Hippocampal formation (tissue), 2 donors: Measurements from ENCODE around the gene STK24.

Experiments used
- DNase-seq, 2 donors: peaks; one replicate each; lab custom pipeline; 2025; lab: John Stamatoyannopoulos, UW

STK24 gene

GRCh38 chr13:98510156-98510509 is 66.8 kb downstream of the STK24 start:
- no peak for DNase-seq

DNA sequence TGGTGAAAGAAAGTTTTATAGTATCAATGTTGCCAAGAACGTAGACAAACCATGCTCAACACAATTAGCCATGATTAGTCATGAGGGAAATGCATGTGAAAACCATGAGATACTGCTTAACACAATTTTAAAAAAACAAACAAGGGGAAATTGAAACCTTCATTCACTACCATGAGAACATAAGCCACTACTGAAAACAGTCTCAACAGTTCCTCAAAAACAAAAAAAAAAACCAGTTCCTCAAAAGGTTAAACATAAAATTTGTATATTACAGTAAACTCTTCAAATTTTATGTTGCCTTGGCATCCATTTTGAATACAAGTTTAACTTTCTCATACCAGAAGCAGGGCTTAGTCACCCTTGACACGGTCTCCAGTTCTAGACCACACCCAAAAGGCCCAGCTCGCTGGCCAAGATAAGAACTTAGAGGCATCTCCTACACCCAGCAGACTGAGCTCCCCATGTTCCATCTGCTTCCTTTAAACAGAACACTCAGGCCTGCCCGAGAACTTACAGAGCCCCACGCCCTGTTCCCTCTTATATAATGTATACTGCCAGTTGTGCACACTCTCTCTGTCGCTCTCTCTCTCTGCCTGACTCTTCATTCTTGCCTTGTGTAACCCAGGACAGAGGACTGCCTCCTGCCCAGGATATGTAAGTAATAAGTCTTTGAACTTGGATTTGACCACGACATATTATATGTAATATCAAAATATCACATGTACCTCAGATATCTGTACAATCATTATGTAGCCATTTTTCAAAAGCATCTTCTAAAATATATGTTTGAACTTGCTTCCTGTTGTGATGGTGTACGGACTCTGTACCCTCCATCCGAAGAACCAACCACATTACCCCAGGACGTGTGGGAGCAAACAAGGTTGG is 67.4 kb downstream of the STK24 start:
- peak in 1 of 2 donors; percentile 34 for DNase-seq

GRCh38 chr13:98508685-98509084 is 68.2 kb downstream of the STK24 start:
- DNase-seq: no peak

- DNase-seq: no peak
These were observed 68.6 kb downstream of the STK24 start for GRCh38 chr13:98508280-98508679.

- DNase-seq: no peak
These were observed 69.6 kb downstream of the STK24 start for GRCh38 chr13:98507282-98507797.

GRCh38 chr13:98506728-98507230 is 70.1 kb downstream of the STK24 start:
- DNase-seq: no peak

DNA sequence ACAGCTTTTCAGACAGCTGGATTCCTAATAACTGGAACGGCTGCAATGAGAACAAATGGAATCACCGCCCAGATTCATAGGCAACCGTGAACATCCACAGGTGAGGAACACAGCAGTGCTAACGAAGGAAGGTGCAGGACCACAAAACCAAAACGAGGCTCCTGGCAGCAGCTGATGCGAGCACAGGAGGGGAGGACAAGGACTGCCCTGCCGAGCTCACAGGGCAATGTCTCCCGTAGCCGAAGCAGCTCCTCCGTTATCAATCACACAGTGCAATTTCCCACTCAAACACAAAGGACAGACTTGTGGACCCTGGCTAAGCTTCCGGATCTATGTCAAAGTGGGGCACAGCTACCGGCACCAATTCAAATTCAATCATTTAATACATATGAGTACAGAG is 70.6 kb downstream of the STK24 start:
- DNase-seq: no peak

GRCh38 chr13:98505217-98505616 is 71.7 kb downstream of the STK24 start:
- no peak for DNase-seq

GRCh38 chr13:98504371-98504963 is 72.4 kb downstream of the STK24 start:
- DNase-seq: no peak

DNA sequence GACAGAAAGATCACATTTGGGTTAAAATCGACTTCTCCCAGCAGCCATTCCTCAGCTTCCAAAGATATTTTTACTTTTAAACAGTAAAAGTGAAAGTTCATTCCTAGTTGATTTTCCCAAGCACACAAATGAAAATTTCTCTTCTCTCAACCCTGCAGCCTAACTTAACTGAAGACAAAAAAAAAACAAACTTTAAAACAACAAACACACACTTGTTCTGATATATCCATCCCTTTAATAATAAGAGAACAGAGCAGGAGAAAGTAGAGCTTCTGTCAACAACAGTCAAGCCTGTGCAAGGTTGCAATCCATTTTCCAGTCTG is 72.9 kb downstream of the STK24 start:
- no peak for DNase-seq

DNA sequence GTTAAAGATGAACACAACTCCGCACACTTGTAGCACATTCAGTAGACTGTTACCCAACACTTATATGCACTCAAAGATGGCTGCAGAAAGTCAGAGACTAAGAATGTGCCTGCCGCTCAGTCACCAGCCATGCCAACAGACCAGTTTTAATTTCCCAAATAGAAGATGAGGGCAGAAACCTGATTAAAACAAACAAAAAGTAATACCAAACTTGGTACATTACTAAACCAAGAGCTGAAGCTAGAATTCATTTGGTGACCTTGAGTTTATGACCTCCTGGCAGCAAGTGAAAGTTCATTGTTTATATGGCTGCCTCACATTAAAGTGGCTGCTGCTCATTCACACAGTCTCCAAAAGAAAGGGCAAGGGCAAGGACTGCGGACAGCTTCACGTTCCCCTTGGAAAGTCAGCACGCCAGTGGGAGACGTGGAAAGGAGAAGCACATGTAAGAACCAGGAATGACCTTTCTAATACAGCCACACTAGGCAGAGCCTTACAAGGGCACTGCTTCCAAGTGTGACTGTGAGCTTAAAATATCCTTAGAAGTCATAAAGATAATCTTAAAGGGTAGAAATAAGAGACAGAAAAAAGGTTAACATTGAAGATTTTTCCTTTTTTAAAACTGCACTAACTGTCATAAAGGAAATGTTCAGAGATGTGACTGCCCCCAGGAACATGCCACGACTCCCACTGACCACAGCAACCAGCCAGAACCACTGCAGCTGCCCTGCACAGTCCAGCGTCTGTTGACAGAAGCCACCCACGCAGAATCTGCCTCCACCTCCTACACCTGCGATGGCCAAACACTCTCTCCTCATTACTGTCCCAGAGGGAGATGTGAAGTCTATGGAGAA is 73.5 kb downstream of the STK24 start:
- no peak for DNase-seq

- no peak for DNase-seq
These were observed 75.9 kb downstream of the STK24 start for GRCh38 chr13:98500963-98501421.

GRCh38 chr13:98496966-98497365 is 79.9 kb downstream of the STK24 start:
- DNase-seq: no peak

DNA sequence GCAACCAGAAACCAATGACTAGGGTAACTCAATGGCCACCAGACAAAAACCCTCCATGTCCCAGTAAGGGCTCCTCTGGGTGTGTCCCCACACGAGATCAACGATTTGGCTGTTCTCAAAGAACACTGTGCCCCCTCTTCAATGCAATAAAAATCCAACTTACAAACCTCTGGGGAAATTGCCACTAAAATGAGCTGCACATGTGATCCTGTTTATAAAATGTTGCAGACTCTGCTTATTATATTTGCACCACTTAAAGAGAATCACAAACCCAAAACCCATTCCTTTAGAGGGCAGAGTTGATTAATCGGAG is 80.5 kb downstream of the STK24 start:
- DNase-seq: no peak

DNA sequence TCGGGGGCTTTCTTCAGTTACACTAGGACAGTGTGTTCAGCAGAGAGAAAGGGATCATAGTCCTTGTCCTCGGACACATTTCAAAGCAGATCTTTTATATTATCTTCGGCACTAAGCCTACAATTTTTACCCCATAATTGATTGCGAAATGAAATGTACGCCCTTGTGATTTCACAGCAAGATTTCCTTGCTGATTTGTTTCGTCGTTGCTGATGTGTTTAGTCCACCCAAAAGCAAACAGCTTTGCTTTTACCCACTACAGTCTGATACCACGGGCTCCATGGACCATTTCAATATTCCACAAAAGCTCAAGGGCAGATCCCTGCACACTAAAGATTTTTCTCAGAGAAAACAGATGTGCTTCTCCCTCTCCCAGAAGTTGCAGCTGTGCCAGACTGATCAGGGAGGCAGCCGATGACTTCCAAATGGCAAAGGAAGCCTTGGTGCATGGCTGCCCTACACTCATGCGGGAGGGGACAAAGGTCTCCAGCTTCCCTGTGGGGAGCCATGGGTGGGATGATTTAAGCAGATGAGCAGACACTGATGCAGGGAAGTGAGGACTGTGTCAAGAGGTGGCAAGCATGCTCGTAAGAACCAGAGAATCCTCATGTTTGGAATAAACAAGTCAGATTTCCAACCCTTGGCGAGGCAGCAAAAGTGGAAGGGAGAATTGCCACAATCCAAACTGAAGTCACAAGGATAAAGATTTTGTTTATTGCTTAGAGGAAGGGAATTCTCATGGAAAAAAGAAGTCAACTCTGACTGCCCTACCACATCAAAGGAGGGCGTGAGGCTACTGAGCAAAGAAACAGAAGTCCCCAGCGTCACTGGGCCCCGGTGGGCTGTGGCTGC is 81.1 kb downstream of the STK24 start:
- DNase-seq: no peak

DNA sequence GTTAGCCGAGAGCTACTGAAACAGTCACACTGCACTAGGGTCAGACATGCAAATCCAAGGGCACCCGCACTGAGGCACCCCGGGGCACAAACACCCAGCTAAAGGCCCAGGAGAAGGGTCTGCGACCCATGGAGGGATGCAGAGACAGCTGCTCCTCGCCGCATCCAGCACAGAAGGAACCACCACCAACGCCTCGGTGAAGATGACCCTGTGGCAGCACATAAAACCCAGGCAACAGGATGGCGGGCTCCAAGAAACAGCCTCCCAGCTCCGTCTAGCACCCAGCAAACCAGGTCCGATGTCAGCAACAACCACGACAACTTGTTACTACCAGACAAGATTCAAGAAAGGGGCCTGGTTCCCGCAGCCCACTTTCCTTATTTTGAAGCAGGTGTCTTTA is 82.1 kb downstream of the STK24 start:
- no peak for DNase-seq

- DNase-seq: no peak
These were observed 83.7 kb downstream of the STK24 start for GRCh38 chr13:98493042-98493712.

- no peak for DNase-seq
These were observed 84.4 kb downstream of the STK24 start for GRCh38 chr13:98492335-98493041.

DNA sequence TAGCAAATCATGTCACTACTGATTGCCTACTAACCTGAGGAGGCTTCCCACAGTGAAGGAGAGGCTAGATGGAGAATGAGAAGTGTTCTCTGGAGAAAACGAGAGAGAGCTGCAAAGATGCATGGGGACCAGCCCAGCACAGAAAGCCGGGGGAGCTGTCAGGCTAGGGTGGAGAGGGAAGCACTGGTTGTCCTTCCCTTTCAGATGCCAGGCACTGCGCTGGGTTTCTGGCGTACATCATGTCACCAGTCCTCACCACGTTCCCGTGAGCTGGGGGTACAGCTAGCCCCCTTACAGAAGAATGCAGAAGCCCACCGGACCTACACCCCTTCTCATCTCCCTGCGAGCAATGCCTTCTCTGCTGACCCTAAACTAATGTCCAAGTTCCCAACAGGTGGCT is 86.0 kb downstream of the STK24 start:
- DNase-seq: no peak

DNA sequence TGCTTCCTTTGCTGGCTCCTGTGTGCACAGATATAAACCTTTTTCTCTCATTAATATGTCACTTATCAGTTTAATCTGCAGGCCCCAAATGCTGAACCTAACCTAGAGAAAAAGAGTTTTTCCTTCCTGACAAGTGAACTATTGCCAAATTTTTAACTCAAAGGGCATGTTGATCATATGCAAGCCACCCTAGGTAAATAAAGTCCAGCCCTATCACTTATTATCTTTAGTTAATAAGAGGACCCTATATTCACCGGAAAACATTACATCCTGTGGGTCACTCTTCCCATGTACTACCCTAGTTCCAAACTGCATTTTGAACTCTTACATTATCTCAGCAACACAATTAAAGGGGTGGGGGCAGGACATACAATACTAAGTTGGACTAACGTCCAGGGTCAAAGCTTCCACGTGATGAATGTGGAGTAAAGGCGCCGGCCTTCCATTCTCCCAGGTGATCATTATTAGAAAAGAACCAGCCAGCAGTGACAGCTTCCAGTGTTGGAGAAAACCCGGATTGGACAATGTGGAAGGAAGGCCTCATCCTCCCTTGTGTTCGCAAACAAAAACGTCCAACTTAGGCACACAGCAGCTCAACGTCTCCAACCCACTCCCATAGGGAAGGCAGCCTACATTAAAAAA is 86.6 kb downstream of the STK24 start:
- DNase-seq: no peak
